GM21390 (cell line): Measurements from ENCODE around the gene KLK7.
"Not testable (repeated sequence)": the region's sequence is repeated elsewhere in the genome, so short reads cannot be mapped to it uniquely, and the experiment has no call there.

ENCODE experiments used
- ATAC-seq: cut with Tn5 transposase; IDR thresholded peaks from one replicate; pipeline ENCODE4 v1.9.1; 2021; ENCODE audit not compliant: unreplicated experiment

Gene KLK7

GRCh38 chr19:51012661-51013190, 29.0 kb upstream of the KLK7 start:
- ATAC-seq: no peak

- no peak for ATAC-seq
Observed at GRCh38 chr19:51010066-51010795, 26.5 kb upstream of the KLK7 start.

GRCh38 chr19:51009061-51009891, 25.6 kb upstream of the KLK7 start:
- ATAC-seq: no peak

DNA sequence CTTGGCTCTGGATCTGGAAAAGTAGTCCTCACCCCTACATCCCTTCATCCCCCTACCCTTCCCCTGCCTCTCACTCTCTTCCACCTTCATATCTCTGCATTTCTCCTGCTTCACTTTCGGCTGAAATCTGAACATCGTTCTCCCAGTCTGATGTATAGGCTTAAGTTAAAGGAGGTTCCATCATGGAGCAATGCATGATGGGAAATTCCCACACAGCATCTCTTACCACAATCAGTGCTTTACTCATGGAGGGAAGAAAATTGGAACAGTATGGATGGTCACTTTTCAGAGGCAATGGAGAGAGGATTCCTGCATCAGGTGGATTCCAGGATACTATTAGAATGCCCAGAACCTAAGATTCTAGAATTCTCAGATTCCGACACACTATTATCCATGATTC, 23.8 kb upstream of the KLK7 start:
- no peak for ATAC-seq

DNA sequence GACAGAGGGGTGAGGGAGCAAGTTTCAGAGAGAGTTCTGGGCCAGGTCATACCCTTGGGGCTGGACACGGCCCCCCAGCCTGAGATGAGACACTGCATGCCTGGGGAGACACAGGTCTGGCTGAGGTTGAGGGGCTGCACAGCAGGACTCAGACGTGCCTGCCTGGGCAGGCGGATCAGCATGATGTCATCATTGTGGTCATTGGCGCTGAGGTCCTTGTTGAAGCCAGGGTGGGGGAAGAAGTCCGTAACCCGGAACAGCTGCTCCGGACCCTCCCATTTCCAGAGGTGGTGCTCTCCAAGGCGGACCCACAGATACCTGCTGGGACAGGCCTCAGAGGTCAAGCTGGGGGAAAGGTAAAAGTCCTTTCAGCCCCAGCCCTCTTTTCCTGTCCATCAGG, 22.7 kb upstream of the KLK7 start:
- ATAC-seq: no peak

DNA sequence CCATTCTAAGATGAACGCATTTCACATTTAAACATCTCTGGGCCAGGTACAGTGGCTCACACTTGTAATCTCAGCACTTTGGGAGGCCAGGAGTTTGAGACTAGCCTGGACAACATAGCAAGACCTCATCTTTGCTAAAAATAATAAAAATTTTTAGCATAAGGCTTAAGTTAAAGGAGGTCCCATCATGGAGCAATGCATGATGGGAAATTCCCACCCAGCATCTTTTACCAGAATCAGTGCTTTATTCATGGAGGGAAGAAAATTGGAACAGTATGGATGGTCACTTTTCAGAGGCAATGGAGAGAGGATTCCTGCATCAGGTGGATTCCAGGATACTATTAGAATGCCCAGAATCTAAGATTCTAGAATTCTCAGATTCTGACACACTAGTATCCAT, 21.5 kb upstream of the KLK7 start:
- no peak for ATAC-seq

GRCh38 chr19:51003316-51003715, 19.6 kb upstream of the KLK7 start:
- ATAC-seq: no peak

GRCh38 chr19:51002542-51003311, 19.0 kb upstream of the KLK7 start:
- ATAC-seq: no peak

DNA sequence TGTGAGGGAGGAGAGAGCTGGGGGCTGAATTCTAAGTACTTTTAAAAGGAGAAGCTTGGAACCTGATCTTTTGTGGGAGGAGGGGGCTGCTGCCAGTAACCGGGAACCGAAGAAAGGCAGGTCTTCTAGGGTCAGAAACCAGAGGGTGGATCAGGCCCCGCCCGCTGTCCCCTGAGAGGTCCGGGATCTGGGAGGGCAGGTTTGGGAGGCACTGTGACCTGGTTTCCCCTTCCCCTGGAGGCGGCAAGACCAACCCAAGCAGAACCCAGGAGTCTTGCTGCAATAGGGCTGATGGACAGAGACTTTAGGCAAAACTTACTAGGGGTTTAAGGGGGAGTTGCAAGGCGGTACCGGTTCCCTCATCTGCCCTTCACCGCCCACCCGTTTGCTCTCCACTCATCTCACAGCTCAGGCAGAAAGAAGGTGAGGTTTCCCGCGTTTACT, 18.4 kb upstream of the KLK7 start:
- ATAC-seq: no peak

GRCh38 chr19:51001515-51001914, 17.8 kb upstream of the KLK7 start, which contains the start of gene KLK8:
Gene KLK8, minus strand, starts transcription at chr19:51001604. Its CDS starts 437 bp downstream, at chr19:51001167.
- ATAC-seq: no peak

DNA sequence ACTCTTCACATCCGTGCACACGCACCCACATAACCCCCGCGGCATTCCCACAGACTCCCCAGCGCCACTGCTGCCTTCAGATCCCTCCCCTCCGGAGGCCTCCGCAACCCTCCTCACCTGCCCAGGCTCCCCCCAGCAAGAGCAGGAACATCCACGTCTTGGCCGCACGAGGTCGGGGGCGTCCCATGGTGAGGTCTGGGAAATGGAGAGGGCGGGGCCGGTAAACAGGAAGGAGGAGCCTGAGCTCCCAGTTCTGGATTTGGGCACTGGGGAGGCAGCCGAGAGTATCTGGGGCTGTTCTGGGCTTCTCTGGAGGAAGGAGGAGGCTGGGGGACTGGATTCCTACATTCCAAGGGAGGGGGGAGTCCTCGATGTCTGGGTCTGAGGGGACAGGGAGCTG, 17.3 kb upstream of the KLK7 start:
- no peak for ATAC-seq

DNA sequence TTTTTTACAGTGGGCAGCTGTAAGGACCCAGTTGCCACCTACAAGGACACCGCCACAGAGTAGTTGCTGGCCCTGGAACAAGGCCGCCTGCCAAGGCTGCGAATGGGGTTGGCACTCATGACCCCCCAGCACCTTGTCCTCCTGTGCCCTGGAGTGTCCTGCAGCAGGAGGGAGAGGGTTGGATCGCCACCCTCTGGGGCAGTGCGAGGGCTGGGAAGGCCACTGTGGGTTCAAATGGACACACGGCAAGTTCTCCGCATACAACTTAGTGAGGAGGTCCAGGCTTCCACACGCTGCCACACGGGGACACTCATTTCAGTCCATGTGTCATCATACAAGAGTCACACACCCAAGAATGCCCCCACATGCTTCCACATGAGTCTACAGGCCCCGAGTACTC, 16.7 kb upstream of the KLK7 start:
- ATAC-seq: no peak

DNA sequence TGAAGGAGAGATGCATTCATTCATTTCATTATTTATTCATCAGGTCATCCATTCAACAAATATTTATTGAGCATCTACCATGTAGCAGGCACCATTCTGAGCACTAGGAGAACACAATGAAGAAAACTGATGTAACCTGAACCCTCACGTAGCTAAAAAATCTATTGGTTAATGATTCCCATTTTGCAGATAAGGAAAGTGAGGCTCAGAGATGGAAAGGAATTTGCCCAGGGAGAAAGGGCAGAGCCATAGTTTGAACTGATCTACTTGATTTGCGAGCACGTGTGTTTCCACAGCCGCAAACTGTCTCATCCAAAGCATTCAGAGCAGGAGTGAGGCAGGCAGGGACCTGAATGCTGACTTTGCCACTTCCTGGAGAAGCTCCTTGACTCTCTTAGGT, 15.0 kb upstream of the KLK7 start:
- no peak for ATAC-seq

- ATAC-seq: no peak
Observed at GRCh38 chr19:50998061-50998460, 14.3 kb upstream of the KLK7 start.

DNA sequence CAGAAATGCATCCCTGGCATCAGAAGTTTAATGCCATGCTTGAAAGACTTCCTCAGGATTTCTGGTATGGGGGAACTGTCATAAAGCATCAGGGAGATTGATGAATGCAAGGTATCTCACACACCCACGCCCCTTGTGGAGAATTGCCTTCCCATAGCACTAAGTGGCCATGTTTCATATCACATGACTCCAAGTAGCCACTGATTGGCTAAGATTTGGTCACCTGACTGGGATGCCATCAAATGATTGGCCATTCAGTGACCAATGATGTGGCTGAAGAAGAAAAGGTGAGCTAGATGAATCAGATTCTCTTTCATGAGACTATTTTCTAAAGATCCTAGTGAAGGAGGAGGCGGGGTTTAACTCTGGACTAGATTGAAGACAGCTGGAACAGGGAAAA, 10.4 kb upstream of the KLK7 start:
- ATAC-seq: no peak

DNA sequence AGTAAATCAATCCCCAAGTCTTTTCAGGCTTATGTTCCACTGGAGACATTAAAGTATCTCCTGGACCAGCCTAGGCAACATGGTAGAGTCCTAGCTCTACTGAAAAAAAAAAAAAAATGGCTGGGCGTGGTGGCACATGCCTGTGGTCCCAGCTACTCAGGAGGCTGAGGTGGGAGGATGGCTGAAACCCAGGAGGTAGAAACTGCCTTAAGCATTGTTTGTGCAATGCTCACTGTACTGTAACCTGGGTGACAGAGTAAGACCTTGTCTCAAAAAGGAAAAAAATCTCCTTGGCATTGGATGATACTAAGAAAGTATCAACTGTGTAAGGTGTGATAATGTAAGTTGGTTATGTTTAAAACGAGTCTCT, 8.9 kb upstream of the KLK7 start:
- no peak for ATAC-seq

DNA sequence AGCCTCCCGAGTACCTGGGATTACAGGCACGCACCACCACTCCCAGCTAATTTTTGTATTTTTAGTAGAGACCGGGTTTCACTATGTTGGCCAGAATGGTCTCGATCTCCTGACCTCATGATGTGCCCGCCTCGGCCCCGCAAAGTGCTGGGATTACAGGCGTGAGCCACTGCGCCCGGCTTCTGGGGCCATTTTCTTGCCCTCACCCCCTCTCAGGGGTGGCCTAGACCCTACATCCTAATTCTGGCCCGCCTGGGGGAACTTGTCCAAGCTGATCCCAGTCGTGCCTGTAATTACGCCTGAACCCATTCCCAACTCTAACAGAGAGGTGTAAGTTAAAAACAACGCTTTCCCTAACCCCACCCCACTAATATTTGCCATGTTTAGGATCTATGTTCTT, 699 bp upstream of the KLK7 start:
- not testable (repeated sequence) for ATAC-seq

DNA sequence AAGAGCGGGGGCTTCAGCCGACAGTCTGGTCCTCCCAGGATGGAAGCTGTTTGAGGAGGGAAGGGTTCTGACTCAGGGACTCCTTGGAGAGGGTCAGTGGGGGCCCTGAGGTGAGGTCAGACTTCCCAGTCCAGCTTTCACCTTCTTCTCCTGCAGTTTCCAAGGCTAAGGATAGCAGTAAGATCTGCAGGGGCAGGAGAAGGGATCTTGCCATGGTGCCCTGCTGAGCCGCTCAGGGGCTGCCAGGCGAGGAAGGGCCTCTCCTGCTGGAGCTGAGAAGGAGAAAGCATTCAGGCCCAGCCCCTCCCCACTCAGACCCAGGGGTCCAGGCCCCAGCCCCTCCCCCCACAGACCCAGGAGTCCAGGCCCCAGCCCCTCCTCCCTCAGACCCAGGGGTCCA, 1.5 kb downstream of the KLK7 start:
- no peak for ATAC-seq

- no peak for ATAC-seq
Observed at GRCh38 chr19:50981587-50982146, 2.0 kb downstream of the KLK7 start.

DNA sequence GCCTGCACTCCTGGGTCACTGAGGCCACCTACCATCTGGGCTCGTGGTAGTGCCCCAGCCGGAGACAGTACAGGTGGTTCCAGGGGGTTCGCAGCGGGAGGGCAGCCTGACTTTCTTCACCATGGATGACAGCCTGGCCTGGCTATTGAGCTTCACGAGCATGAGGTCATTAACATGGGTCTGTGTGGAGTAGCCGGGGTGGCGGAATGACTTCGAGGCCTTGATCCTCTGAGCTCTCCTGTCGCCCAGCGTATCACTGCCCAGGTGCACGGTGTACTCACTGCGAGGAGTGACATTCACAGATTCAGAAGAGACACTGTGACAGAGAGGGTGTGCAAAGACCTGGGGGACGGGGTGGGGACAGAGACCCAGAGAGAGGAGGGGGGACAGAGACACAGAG, 3.5 kb downstream of the KLK7 start:
- ATAC-seq: no peak

GRCh38 chr19:50979758-50980157, 4.0 kb downstream of the KLK7 start:
- no peak for ATAC-seq
